Calu3 (cell line): ENCODE data around the gene CPA4. TPM values are rescaled to one million over a fixed set of nuclear protein-coding genes. Genes with fewer than 3 reads are reported as not detected.
"Not testable (repeated sequence)": the region's sequence is repeated elsewhere in the genome, so short reads cannot be mapped to it uniquely, and the experiment has no call there.

Source experiments
- BruUV-seq: library from RNA; stranded (reverse); fragments of 400-500 nt; replicated peaks from 2 replicates; lab custom pipeline; 2021; lab: Mats Ljungman, UMichigan
- CTCF ChIA-PET: fragments of 300-600 bp; sonication (Branson Sonifier 250); formaldehyde crosslinking; loops from one replicate; lab custom pipeline; 2022; ENCODE audit warnings: antibody characterized with exemption; lab: Charles Lee
- DNase-seq: peaks from one replicate; pipeline ENCODE4 v3.0.0; 2022
- H3K27ac Mint-ChIP-seq: one replicate; pipeline ENCODE4 v1.8.0; 2022; ENCODE audit warnings: mixed read lengths; ENCODE audit not compliant: unreplicated experiment
- H3K27me3 Mint-ChIP-seq: one replicate; pipeline ENCODE4 v1.8.0; 2022; ENCODE audit warnings: mixed read lengths; ENCODE audit not compliant: unreplicated experiment
- H3K36me3 Mint-ChIP-seq: one replicate; pipeline ENCODE4 v1.8.0; 2022; ENCODE audit warnings: mild to moderate bottlenecking, moderate library complexity, mixed read lengths; ENCODE audit not compliant: insufficient read depth, unreplicated experiment
- H3K4me1 Mint-ChIP-seq: one replicate; pipeline ENCODE4 v1.8.0; 2022; ENCODE audit warnings: mild to moderate bottlenecking, low read depth, mixed read lengths; ENCODE audit not compliant: unreplicated experiment
- H3K4me3 Mint-ChIP-seq: one replicate; pipeline ENCODE4 v1.8.0; 2022; ENCODE audit warnings: mild to moderate bottlenecking, low read depth, moderate library complexity, mixed read lengths; ENCODE audit not compliant: unreplicated experiment
- H3K9me3 Mint-ChIP-seq: one replicate; pipeline ENCODE4 v1.8.0; 2022; ENCODE audit warnings: low read depth, mixed read lengths; ENCODE audit not compliant: unreplicated experiment
- CTCF ChIP-seq: fragments of 200-600 bp; IDR thresholded peaks from one replicate; pipeline ENCODE4 v1.8.0; 2022; ENCODE audit warnings: antibody characterized with exemption; ENCODE audit not compliant: unreplicated experiment
- intact Hi-C: fragments of 100-400 bp; cut with micrococcal nuclease; formaldehyde crosslinking; loops from one replicate; pipeline ENCODE4 v1.10.0; 2022; ENCODE audit not compliant: unreplicated experiment
- total RNA-seq: library from RNA; stranded (reverse); gene quantifications from 2 replicates; pipeline ENCODE4 v1.2.3, GENCODE V29; 2022

CPA4 gene
- total RNA-seq, 1 experiment from 2014 or later = not detected

GRCh38 chr7:130309986-130310385 is 17.0 kb downstream of the CPA4 start:
- Mint-ChIP-seq H3K9me3 (no peaks in the 10 kb centered on the region), H3K27ac (no peak overlapping the region), H3K27me3 (peaks cover 10% of the 10 kb centered on the region), H3K4me1 (no peaks in the 10 kb centered on the region), H3K4me3 (no peak overlapping the region), H3K36me3 (no peaks in the 10 kb centered on the region)
- BruUV-seq = no TSS peak
- DNase-seq = no peak
- TF ChIP-seq CTCF = no peak
- intact Hi-C loops = no loop called here
- CTCF ChIA-PET = no interaction called here

- no peaks in the 10 kb centered on the region for H3K36me3 Mint-ChIP-seq
- CTCF ChIA-PET = no interaction called here
Measured at GRCh38 chr7:130314305-130314704, 21.3 kb downstream of the CPA4 start.

GRCh38 chr7:130319541-130319940 is 26.6 kb downstream of the CPA4 start:
- H3K9me3 Mint-ChIP-seq = no peaks in the 10 kb centered on the region

More at GRCh38 chr7:130314305-130314704, 21.3 kb downstream of the CPA4 start:
- TF ChIP-seq CTCF = no peak
- intact Hi-C loops = no loop called here
- Mint-ChIP-seq H3K27ac (no peak overlapping the region), H3K4me1 (no peaks in the 10 kb centered on the region), H3K9me3 (no peaks in the 10 kb centered on the region), H3K27me3 (peaks cover 9% of the 10 kb centered on the region), H3K4me3 (no peak overlapping the region)
- no peak for DNase-seq
- BruUV-seq = no TSS peak

GRCh38 chr7:130321542-130322229 is 28.7 kb downstream of the CPA4 start:
- BruUV-seq, H3K4me3 Mint-ChIP-seq, intact Hi-C loops, H3K9me3 Mint-ChIP-seq, DNase-seq, CTCF ChIA-PET, H3K36me3 Mint-ChIP-seq, H3K4me1 Mint-ChIP-seq, H3K27ac Mint-ChIP-seq: not testable (repeated sequence)
- peaks cover 19% of the 10 kb centered on the region for H3K27me3 Mint-ChIP-seq

More at GRCh38 chr7:130319541-130319940, 26.6 kb downstream of the CPA4 start:
- H3K27ac Mint-ChIP-seq = no peak overlapping the region
- H3K36me3 Mint-ChIP-seq = no peaks in the 10 kb centered on the region
- H3K4me1 Mint-ChIP-seq = no peaks in the 10 kb centered on the region
- CTCF ChIA-PET = no interaction called here
- H3K4me3 Mint-ChIP-seq = no peak overlapping the region
- intact Hi-C loops = no loop called here
- no peak for DNase-seq
- BruUV-seq = no TSS peak
- TF ChIP-seq CTCF = no peak
- peaks cover 19% of the 10 kb centered on the region for H3K27me3 Mint-ChIP-seq

- no peaks in the 10 kb centered on the region for H3K4me1 Mint-ChIP-seq
- BruUV-seq = no TSS peak
- peaks cover 19% of the 10 kb centered on the region for H3K27me3 Mint-ChIP-seq
- H3K36me3 Mint-ChIP-seq = no peaks in the 10 kb centered on the region
- H3K27ac Mint-ChIP-seq = no peak overlapping the region
- no peak for DNase-seq
- no peak overlapping the region for H3K4me3 Mint-ChIP-seq
- TF ChIP-seq CTCF = no peak
- H3K9me3 Mint-ChIP-seq = no peaks in the 10 kb centered on the region
- CTCF ChIA-PET = interaction anchor here (0.6 kb wide), 1 partner anchor 1101 kb away, joined by 6 read pairs; no protein-coding TSS in a partner anchor
- intact Hi-C loops = no loop called here
Measured at GRCh38 chr7:130322615-130323014, 29.7 kb downstream of the CPA4 start.
